Dermis microvascular lymphatic vessel endothelial cell (primary cell): ENCODE results near the gene MARCHF10. TPM values are rescaled to one million over a fixed set of nuclear protein-coding genes. Genes with fewer than 3 reads are reported as not detected.
"Not testable (repeated sequence)": the region's sequence is repeated elsewhere in the genome, so short reads cannot be mapped to it uniquely, and the experiment has no call there.

Experiments
- DNase-seq, 2 donors: peaks; one replicate each; pipeline versions ENCODE4 v3.0.0 to v3.0.0-alpha.2; 2010; ENCODE audit warnings: low read depth in 2 of 2
- total RNA-seq: library from RNA; depleted of rRNA; stranded (reverse); fragments of >200 nt; gene quantifications from 2 replicates; pipeline ENCODE4 v1.2.1, GENCODE V29; 2014

The MARCHF10 gene
- total RNA-seq, 1 donor from 2014 or later: not detected

DNA sequence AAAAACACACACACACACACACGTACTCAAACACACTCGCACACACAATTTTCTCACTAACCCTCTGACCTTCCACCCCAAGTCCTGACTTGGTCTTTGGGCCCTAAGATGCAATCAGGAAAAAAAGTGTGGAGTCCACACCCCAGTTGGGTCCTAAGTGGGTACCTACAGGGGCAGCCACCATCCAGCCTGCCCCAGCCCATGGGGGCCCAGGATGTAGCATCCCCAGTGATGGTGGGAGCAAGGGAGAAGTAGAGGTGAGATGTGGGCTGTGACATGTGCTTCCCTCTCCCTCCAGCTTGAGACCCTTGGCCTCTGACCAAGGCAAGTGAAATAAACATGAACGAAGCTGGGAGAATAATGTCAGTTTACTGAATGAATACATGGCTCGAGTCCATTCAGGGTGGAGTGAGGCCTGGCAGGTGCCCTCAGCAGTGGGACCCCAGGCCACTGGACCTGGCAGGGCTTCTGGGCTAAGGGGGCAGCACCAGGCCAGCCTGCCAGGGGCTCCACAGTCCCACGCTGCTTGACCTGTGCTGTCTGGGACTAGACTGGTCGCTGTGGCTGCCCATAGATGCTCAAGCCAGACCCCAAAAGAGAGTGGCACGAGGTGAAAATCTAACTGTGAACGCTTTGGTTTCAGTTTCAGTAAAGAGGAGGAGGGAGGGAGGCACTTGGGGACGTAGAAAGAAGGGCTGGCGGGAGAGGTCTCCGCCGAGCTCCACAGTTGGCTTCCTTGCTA lies 107.0 kb downstream of the MARCHF10 start:
- no peak for DNase-seq

- DNase-seq: not testable (repeated sequence)
Measured at GRCh38 chr17:62698459-62698858, 109.7 kb downstream of the MARCHF10 start.

DNA sequence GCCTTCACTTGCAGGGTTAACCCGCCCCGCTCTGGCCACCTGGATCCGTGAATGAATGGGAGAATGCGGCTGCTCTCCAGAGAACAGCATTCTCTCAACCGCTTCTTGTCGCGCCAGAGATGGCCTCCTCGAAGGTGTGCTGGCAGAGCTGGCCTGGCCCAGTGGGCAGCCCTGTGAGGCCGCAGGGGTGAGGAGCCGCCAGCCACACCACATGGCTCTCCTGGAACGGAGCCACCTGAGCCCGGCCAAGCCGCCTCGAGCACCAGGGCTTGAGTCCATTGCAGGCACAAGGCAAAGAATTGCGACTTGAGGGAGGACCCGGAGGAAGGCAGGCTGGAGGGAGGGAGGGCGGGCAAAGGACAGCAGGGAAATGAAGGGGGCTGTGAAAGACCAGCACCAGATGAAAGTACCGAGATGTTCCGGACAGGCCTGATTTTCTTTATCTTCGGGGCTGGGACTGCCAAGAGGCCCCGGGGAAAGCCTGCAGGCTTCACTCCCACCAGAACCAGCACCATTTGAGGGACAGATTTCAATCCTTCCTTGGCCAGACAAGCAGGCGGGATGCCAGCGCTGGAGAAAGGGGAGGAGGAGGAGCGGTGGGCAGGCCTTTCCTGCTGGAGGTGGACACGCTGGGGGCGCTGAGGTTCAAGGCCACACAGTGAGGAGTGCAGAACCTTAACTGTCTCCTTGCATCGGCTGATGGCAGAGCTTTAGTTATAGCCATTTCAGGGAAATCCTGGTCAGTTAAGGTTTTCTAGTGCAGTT lies 111.2 kb downstream of the MARCHF10 start:
- DNase-seq: no peak

- DNase-seq: no peak
Measured at GRCh38 chr17:62696256-62696655, 111.9 kb downstream of the MARCHF10 start.

DNA sequence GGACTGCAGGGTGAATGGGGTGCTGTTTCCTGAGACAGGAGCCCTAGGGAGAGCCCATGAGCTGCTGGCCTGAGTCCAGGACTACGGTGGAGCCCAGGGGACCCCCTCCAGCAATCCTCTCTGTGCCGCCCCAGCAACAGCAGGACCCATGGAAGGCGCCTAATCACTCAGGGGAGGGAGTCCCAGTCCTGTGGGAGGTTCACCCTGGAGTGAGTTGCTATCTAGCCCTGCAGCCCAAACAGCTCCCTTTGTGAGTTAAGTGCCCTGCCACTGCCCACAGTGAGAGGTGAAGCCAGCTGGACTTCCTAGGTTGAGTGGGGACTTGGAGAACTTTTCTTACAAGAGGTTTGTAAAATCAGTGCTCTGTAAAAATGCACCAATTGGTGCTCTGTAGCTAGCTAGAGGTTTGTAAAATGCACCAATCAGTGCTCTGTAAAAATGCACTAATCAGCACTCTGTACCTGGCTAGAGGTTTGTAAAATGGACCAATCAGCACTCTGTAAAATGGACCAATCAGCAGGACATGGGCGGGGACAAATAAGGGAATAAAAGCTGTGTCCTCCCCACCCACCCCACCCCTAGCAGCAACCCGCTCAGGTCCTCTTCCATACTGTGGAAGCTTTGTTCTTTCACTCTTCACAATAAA lies 112.9 kb downstream of the MARCHF10 start:
- not testable (repeated sequence) for DNase-seq

GRCh38 chr17:62693616-62694409 lies 114.3 kb downstream of the MARCHF10 start:
- DNase-seq: no peak

DNA sequence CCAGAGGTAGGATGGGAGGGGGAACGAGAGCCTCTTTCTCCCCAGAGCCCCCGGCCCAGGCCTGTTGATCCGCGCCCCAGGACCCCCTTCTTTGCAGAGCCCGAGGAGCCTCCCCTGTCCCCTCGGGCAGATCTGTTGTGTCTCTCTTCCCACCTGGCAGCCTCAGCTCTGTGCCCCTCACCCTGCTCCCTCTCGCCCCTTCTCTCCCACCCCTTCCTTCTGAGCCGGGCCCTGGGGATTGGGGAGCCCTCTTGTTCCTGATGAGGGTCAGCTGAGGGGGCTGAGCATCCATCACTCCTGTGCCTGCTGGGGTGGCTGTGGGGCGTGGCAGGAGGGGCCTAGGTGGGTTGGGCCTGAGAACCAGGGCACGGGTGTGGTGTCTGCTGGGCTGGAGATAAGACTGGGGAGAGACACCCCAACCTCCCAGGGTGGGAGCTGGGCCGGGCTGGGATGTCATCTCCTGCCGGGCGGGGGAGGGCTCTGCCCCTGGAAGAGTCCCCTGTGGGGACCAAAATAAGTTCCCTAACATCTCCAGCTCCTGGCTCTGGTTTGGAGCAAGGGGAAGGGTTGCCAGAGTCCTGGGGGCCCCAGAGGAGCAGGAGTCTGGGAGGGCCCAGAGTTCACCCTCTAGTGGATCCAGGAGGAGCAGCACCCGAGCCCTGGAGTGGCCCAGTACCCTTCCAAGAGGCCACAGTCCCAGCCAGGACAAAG lies 115.2 kb downstream of the MARCHF10 start:
- peak in 1 of 2 donors; percentile 28 for DNase-seq

- DNase-seq: no peak
Measured at GRCh38 chr17:62692159-62692651, 115.9 kb downstream of the MARCHF10 start.

DNA sequence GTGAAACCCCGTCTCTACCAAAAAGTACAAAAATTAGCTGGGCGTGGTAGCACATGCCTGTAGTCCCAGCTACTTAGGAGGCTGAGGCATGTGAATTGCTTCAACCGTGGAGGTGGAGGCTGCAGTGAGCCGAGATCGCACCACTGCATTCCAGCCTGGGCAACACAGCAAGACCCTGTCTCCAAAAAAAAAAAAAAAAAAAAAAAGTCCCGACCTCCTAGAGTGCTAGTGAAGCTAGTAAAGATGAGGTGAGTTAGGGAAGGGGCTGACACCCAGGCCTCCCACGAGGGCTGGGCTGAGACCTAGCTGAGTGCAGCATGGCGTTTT lies 116.6 kb downstream of the MARCHF10 start:
- DNase-seq: not testable (repeated sequence)

DNA sequence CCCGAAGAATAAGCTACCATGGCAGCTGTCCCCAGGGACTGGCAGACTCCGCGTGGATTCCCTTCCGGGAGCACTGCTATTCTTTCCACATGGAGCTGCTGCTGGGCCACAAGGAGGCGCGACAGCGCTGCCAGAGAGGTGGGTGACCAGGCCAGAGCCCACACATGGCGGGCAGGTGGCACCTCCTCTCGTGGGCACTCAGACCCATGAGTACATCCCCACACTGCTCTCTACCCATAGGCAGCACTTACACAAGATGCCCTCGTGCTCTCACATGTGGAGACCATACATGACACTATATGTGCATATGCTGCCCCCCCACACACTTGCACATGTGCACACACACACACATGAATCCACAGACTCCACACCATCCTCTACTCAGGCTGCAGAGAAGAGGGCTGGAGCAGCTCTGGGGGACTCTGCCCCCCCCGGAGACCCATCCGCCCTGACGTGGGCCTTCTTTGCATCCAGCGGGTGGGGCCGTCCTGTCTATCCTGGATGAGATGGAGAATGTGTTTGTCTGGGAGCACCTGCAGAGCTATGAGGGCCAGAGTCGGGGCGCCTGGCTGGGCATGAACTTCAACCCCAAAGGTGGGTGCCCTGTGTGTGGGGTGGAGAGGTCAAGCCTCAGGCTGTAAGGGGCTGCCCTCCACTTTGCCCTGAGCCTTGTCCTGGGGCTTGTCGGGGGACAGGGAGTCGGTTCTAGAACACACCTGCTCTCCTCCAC lies 117.8 kb downstream of the MARCHF10 start:
- DNase-seq: no peak

GRCh38 chr17:62689441-62690167 lies 118.5 kb downstream of the MARCHF10 start:
- no peak for DNase-seq

- no peak for DNase-seq
Measured at GRCh38 chr17:62688398-62689160, 119.5 kb downstream of the MARCHF10 start.

DNA sequence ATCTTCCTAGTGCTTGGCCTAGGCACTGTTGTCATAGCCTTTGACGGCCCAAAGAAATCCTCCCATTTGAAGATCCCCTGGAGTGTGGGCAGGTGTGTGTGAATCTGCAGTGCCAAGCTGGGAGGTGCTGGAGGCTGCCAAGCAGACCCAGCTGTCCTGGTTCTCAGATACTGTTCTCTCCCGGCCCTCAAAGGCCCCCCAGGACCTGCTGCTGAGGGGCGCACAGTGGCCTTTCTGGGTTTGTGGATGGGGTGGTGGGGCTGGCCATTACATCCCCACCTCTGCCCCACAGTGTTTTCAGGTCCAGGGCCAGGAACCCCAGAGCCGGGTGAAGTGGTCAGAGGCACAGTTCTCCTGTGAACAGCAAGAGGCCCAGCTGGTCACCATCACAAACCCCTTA lies 120.1 kb downstream of the MARCHF10 start:
- no peak for DNase-seq

GRCh38 chr17:62684179-62684578 lies 123.9 kb downstream of the MARCHF10 start:
- DNase-seq: no peak

- no peak for DNase-seq
Measured at GRCh38 chr17:62681939-62682381, 126.2 kb downstream of the MARCHF10 start.

- no peak for DNase-seq
Measured at GRCh38 chr17:62681061-62681938, 126.8 kb downstream of the MARCHF10 start.

DNA sequence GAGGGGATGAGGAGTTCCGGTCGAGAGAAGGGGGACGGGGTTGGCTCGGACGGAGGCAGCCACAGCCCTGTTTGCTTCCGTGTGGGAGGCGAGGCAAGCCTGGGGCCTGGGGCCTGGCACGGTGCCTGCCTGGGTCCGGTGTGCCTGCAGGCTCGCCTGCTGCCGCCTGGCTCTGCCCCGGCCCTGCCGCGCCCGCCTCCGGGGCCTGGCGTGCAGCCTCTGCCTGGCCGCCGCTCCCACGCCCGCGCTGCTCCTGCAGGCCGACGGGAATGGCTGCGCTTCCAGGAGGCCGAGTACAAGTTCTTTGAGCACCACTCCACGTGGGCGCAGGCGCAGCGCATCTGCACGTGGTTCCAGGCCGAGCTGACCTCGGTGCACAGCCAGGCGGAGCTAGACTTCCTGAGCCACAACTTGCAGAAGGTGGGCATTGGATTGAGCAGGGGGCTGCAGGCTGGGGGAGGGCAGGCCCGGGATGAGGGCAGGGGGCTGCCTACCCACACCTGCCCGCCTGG lies 127.5 kb downstream of the MARCHF10 start:
- no peak for DNase-seq
